ENCODE results near the gene HYDIN. TPM values are rescaled to one million over a fixed set of nuclear protein-coding genes. Genes with fewer than 3 reads are reported as not detected.

HYDIN gene
- total RNA-seq, 2 donors from 2014 or later, result 1.5 to 12.5 TPM

DNA sequence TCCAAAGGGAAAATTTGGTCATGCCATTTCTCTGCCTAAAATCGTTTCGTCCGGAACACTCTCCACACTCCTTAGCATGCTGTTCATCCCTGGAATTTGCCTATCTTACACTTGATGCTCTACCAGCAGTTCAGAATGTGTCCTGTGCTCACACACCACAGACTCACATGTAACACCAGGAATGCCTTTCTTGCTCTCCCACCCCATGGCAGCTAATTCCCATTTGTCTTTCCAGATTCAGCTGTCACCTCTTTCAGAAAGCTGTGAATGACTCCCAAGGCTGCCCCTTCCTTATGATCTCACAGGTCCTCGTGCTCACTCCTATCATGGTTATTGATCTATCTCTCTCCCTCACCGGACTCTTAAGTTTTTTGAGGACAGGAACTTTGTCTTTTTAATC is 38.1 kb downstream of the HYDIN start:
- TF ChIP-seq POLR2A (IDR thresholded peaks at IDR 0.05), result no peak
- no peak for TF ChIP-seq POLR2AphosphoS5 (IDR thresholded peaks at IDR 0.05)
- TF ChIP-seq, protein P1, sequence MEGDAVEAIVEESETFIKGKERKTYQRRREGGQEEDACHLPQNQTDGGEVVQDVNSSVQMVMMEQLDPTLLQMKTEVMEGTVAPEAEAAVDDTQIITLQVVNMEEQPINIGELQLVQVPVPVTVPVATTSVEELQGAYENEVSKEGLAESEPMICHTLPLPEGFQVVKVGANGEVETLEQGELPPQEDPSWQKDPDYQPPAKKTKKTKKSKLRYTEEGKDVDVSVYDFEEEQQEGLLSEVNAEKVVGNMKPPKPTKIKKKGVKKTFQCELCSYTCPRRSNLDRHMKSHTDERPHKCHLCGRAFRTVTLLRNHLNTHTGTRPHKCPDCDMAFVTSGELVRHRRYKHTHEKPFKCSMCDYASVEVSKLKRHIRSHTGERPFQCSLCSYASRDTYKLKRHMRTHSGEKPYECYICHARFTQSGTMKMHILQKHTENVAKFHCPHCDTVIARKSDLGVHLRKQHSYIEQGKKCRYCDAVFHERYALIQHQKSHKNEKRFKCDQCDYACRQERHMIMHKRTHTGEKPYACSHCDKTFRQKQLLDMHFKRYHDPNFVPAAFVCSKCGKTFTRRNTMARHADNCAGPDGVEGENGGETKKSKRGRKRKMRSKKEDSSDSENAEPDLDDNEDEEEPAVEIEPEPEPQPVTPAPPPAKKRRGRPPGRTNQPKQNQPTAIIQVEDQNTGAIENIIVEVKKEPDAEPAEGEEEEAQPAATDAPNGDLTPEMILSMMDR (IDR thresholded peaks at IDR 0.05), result no peak
- Histone ChIP-seq H3K27ac (no peak overlapping the region), H3K4me3 (no peak overlapping the region), H3K36me3 (no peaks in the 10 kb centered on the region), H3K9me3 (no peaks in the 10 kb centered on the region), H3K4me1 (replicated peaks) (no peaks in the 10 kb centered on the region), H3K27me3 (replicated peaks; ENCODE audit: insufficient read depth) (no peaks in the 10 kb centered on the region)
- intact Hi-C loops (cut with DNase I), result no loop called here
- DNase-seq (ENCODE audit: low spot score), result no peak
- 78% methylated on average over 5 of the region's 5 CpGs for WGBS

DNA sequence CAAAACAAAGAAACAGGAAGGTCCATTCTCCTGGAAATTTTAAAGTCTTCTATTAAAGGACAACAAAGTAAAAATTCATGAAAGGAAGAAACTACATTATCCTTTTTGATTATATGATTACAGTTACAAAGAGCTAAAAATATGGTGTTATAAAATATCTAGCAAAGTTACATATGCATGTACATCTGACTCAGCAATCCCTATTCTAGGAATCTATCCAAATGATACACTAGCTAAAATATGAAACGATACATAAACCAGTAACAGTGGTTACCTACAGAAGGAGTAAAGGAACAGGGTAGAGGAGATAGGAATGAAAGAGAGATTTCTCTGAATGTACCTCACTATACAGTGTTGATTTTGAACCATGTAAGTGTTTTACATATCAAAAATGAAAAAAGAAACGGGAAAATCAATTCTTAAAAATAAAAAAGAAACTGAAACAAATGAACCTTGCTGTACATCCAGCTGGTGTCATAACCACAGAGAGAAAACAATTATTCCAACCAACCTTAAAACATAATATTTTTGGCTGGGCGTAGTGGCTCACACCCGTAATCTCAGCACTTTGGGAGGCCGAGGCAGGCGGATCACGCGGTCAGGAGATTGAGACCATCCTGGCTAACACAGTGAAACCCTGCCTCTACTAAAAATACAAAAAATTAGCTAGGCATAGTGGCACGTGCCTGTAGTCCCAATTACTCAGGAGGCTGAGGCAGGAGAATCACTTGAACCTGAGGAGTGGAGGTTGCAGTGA is 41.4 kb downstream of the HYDIN start:
- Histone ChIP-seq H3K4me3 (no peak overlapping the region), H3K9me3 (no peaks in the 10 kb centered on the region), H3K27me3 (replicated peaks; ENCODE audit: insufficient read depth) (no peaks in the 10 kb centered on the region), H3K4me1 (replicated peaks) (no peaks in the 10 kb centered on the region), H3K36me3 (no peaks in the 10 kb centered on the region), H3K27ac (no peak overlapping the region)
- DNase-seq (ENCODE audit: low spot score), result no peak
- intact Hi-C loops (cut with DNase I), result no loop called here
- TF ChIP-seq POLR2A (IDR thresholded peaks at IDR 0.05) (no peak), POLR2AphosphoS5 (IDR thresholded peaks at IDR 0.05) (no peak)
- TF ChIP-seq, protein P1 (IDR thresholded peaks at IDR 0.05), result no peak
- 88% methylated on average over 9 of the region's 9 CpGs for WGBS

DNA sequence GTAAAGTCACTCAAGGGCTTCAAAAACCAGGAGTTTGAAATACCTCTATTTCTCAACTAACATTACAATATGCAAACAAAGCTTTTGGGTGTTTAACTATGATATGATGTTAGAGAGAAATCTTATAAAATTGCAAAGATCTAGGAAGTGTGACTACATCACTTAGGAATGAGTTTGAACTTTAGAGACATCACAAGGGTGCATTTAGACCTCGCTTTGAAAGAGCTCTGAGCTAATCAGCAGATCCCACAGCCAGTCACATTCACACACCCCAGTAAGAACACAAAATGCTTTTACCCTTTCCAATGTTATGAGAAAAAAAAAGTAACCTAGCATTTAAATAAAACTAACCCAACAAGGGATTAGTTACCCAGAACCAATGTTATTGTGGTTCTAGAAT is 45.2 kb downstream of the HYDIN start:
- no peaks in the 10 kb centered on the region for H3K27me3 ChIP-seq (replicated peaks; ENCODE audit: insufficient read depth)
- 77% methylated on average over 1 of the region's 1 CpG for WGBS
- no peak overlapping the region for H3K4me3 ChIP-seq
- H3K4me1 ChIP-seq (replicated peaks), result no peaks in the 10 kb centered on the region
- H3K9me3 ChIP-seq, result no peaks in the 10 kb centered on the region
- no peak overlapping the region for H3K27ac ChIP-seq
- intact Hi-C loops (cut with DNase I), result no loop called here
- TF ChIP-seq POLR2A (IDR thresholded peaks at IDR 0.05), result no peak
- no peak for TF ChIP-seq POLR2AphosphoS5 (IDR thresholded peaks at IDR 0.05)
- TF ChIP-seq, protein P1 (IDR thresholded peaks at IDR 0.05), result no peak
- H3K36me3 ChIP-seq, result no peaks in the 10 kb centered on the region
- no peak for DNase-seq (ENCODE audit: low spot score)

DNA sequence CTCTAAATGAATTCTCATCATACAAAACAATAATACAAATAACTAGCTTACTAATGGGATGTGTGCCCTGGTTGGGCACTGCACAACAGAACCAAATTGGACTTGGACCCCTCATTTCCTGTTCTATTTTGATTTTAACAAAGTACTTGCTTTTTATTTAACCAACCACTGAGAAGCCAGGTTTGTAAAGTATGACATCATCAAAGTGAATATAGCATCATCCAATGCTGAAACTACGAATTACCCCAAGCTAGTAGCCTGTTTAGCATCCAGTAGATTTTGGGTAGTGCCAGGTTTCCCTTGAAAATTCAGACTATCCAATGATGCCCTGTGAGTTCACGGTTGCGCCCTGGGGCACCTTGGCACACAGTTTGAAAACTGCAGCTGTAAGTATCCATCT is 51.0 kb downstream of the HYDIN start:
- Histone ChIP-seq H3K9me3 (no peaks in the 10 kb centered on the region), H3K27me3 (replicated peaks; ENCODE audit: insufficient read depth) (no peaks in the 10 kb centered on the region), H3K4me3 (no peak overlapping the region), H3K4me1 (replicated peaks) (no peaks in the 10 kb centered on the region), H3K27ac (no peak overlapping the region), H3K36me3 (no peaks in the 10 kb centered on the region)
- intact Hi-C loops (cut with DNase I), result no loop called here
- no peak for DNase-seq (ENCODE audit: low spot score)
- TF ChIP-seq POLR2AphosphoS5 (IDR thresholded peaks at IDR 0.05), result no peak
- no peak for TF ChIP-seq POLR2A (IDR thresholded peaks at IDR 0.05)
- TF ChIP-seq, protein P1 (IDR thresholded peaks at IDR 0.05), result no peak
- WGBS, result 93% methylated on average over 3 of the region's 3 CpGs
